Peyer's patch (tissue), 4 donors: ENCODE results near the gene GFOD1. TPM values are rescaled to one million over a fixed set of nuclear protein-coding genes. Genes with fewer than 3 reads are reported as not detected.
"Not testable (repeated sequence)": the region's sequence is repeated elsewhere in the genome, so short reads cannot be mapped to it uniquely, and the experiment has no call there.

Experiments used
- DNase-seq, 3 donors: peaks; one replicate each; pipeline ENCODE4 v3.0.0-alpha.2; 2017 to 2019
- H3K27ac ChIP-seq, 4 donors: fragments of 200-600 bp; sonication (generic); one replicate each; pipeline ENCODE4 v1.5.1; 2016 to 2019
- H3K27me3 ChIP-seq, 2 donors: fragments of 200-600 bp; sonication (generic); one replicate each; pipeline ENCODE4 v1.5.1; 2019
- H3K36me3 ChIP-seq, 3 donors: fragments of 200-600 bp; sonication (generic); one replicate each; pipeline ENCODE4 v1.5.1; 2016 to 2019
- H3K4me1 ChIP-seq, 4 donors: fragments of 200-600 bp; sonication (generic); one replicate each; pipeline ENCODE4 v1.5.1; 2016 to 2019
- H3K4me3 ChIP-seq, 4 donors: fragments of 200-600 bp; sonication (generic); 1 replicate in 3 of 4; 2 replicates in 1 of 4; pipeline ENCODE4 v1.5.1; 2016 to 2019; ENCODE audit warnings: mild to moderate bottlenecking in 1 of 4
- H3K9me3 ChIP-seq, 4 donors: fragments of 200-600 bp; sonication (generic); one replicate each; pipeline ENCODE4 v1.5.1; 2016 to 2019; ENCODE audit warnings: mild to moderate bottlenecking in 1 of 4
- CTCF ChIP-seq, 6 experiments: fragments of 450-650 bp in 4 of 6; fragments of 200-600 bp in 2 of 6; sonication (generic) in 1 of 6; IDR thresholded peaks; one replicate each; pipeline ENCODE4 v1.5.1; 2017 to 2019; ENCODE audit warnings: antibody characterized with exemption in 6 of 6, mild to moderate bottlenecking in 3 of 6, moderate library complexity in 1 of 6
- POLR2A ChIP-seq, 2 donors: fragments of 450-650 bp; IDR thresholded peaks; one replicate each; pipeline ENCODE4 v1.5.1; 2017; ENCODE audit warnings: antibody characterized with exemption in 2 of 2, mild to moderate bottlenecking in 2 of 2, moderate library complexity in 2 of 2
- total RNA-seq, 4 donors: library from RNA; depleted of rRNA; stranded (reverse); fragments of >200 nt; gene quantifications; one replicate each; pipeline ENCODE4 v1.1.0, GENCODE V29; 2016

The GFOD1 gene
- total RNA-seq, 4 donors from 2014 or later: 10.7 to 24.2 (median 17.6) TPM

GRCh38 chr6:13461307-13461706 is 26.1 kb downstream of the GFOD1 start:
- Histone ChIP-seq H3K9me3 (no peaks in the 10 kb centered on the region), H3K27me3 (no peaks in the 10 kb centered on the region), H3K4me1 (peaks cover 0 to 8% (median 0%) of the 10 kb centered on the region in 4 donors), H3K36me3 (no peaks in the 10 kb centered on the region), H3K4me3 (no peak overlapping the region), H3K27ac (no peak overlapping the region)
- TF ChIP-seq POLR2A (IDR thresholded peaks at IDR 0.05) (no peak), CTCF (IDR thresholded peaks at IDR 0.05) (no peak)
- no peak for DNase-seq

GRCh38 chr6:13460289-13460688 is 27.1 kb downstream of the GFOD1 start:
- H3K9me3 ChIP-seq, H3K27ac ChIP-seq, H3K36me3 ChIP-seq, H3K4me3 ChIP-seq, DNase-seq, H3K27me3 ChIP-seq: not testable (repeated sequence)
- H3K4me1 ChIP-seq: peaks cover 0 to 12% (median 7%) of the 10 kb centered on the region in 4 donors

GRCh38 chr6:13457577-13457976 is 29.8 kb downstream of the GFOD1 start:
- H3K4me1 ChIP-seq: peaks cover 0 to 21% (median 14%) of the 10 kb centered on the region in 4 donors
- no peak for TF ChIP-seq POLR2A (IDR thresholded peaks at IDR 0.05)
- TF ChIP-seq CTCF (IDR thresholded peaks at IDR 0.05): no peak

DNA sequence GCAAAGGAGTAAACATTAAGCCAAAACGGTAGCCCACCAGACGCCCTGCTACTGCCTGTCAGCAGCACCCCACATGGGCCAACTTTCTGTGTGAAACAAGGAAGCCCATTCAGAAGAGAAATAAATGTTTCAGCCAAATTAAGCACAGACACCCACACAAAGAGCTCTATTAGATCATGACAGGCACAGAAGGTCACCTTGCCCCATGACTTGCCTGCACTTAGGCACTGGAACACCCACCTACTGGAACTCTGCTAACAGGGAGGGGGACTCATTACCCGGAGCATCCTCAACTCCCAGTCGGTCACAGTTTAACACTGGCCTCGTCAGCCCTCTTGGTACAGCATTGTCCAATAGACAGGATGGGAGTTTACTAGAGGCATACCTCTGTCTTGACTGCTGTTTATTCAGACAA is 31.8 kb downstream of the GFOD1 start:
- TF ChIP-seq CTCF (IDR thresholded peaks at IDR 0.05) (no peak), POLR2A (IDR thresholded peaks at IDR 0.05) (no peak)
- Histone ChIP-seq H3K27ac (peak overlapping the region; percentile 33 to 80 (median 72)), H3K4me3 (no peak overlapping the region), H3K27me3 (no peaks in the 10 kb centered on the region), H3K4me1 (peaks cover 0 to 21% (median 14%) of the 10 kb centered on the region in 4 donors), H3K9me3 (no peaks in the 10 kb centered on the region), H3K36me3 (no peaks in the 10 kb centered on the region)
- DNase-seq: no peak

More at GRCh38 chr6:13457577-13457976, 29.8 kb downstream of the GFOD1 start:
- no peaks in the 10 kb centered on the region for H3K9me3 ChIP-seq
- H3K36me3 ChIP-seq: no peaks in the 10 kb centered on the region
- H3K27ac ChIP-seq: peak overlapping the region in 3 of 4 donors; percentile 20 to 33 (median 24)
- no peak overlapping the region for H3K4me3 ChIP-seq
- H3K27me3 ChIP-seq: no peaks in the 10 kb centered on the region
- DNase-seq: no peak

GRCh38 chr6:13454286-13455221 is 32.8 kb downstream of the GFOD1 start:
- Histone ChIP-seq H3K4me3 (no peak overlapping the region), H3K9me3 (no peaks in the 10 kb centered on the region), H3K36me3 (no peaks in the 10 kb centered on the region), H3K4me1 (peaks cover 0 to 30% (median 14%) of the 10 kb centered on the region in 4 donors), H3K27ac (peak overlapping the region; percentile 33 to 80 (median 72)), H3K27me3 (no peaks in the 10 kb centered on the region)
- TF ChIP-seq CTCF (IDR thresholded peaks at IDR 0.05): peak in 4 of 6 experiments; percentile 26 to 39 (median 27)
- no peak for TF ChIP-seq POLR2A (IDR thresholded peaks at IDR 0.05)
- peak in 2 of 3 donors; percentile 68 to 90 for DNase-seq

DNA sequence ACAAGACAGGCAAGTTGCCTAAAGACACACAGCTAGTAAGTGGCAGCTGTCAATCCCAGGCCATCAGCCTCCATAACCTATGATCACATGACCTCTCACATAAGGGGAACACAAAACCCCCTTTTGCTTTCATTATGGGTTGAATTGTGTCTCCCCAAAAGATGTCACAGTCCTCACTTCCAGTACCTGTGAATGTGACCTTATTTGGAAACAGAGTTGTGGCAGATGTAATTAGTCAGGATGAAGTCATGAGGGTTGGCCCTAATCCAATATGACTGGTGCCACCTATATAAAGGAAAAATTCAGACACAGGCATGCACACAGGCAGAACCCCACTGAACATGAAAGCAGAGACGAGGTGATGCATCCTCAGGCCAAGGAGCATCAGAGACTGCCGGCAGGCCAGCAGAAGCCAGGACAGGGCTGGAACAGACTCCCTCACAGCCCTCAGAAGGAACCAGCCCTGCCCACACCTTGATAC is 33.6 kb downstream of the GFOD1 start:
- Histone ChIP-seq H3K4me1 (peaks cover 0 to 33% (median 19%) of the 10 kb centered on the region in 4 donors), H3K27me3 (no peaks in the 10 kb centered on the region), H3K27ac (peak overlapping the region; percentile 27 to 80 (median 72)), H3K4me3 (no peak overlapping the region), H3K9me3 (no peaks in the 10 kb centered on the region), H3K36me3 (no peaks in the 10 kb centered on the region)
- no peak for DNase-seq
- TF ChIP-seq CTCF (IDR thresholded peaks at IDR 0.05) (no peak), POLR2A (IDR thresholded peaks at IDR 0.05) (no peak)
